Measurements from ENCODE around the gene GUCD1. TPM values are rescaled to one million over a fixed set of nuclear protein-coding genes. Genes with fewer than 3 reads are reported as not detected.

GUCD1 gene
- total and polyA plus RNA-seq, 9 of the 15 experiments (the other 6 are each of a cell fraction or from before 2014, with no cell fraction given) = 31.5 to 67.8 (median 50.3) TPM

DNA sequence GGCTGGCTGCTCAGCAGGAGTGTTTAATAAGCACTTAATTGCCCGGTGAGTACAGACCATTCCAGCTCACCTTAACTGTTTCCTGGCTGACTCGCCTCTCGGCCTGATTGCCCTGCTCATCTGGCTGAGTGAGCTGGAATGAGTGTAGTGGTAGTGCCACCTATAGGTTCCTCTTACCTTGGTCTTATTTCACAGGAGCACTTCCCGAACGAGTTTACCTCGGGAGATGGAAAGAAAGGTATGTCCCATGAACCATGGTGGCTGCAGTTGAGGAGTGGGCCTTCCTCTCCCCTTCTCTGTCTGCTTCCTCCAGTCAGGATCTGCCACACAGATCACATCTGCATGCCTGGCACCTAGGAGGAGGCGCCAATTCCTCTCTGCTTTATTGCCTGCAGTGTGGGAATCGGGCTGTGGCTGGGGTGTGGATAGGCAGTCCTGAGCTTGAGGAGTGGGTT is 33.1 kb downstream of the GUCD1 start (continued):
- TF ChIP-seq, protein P1, sequence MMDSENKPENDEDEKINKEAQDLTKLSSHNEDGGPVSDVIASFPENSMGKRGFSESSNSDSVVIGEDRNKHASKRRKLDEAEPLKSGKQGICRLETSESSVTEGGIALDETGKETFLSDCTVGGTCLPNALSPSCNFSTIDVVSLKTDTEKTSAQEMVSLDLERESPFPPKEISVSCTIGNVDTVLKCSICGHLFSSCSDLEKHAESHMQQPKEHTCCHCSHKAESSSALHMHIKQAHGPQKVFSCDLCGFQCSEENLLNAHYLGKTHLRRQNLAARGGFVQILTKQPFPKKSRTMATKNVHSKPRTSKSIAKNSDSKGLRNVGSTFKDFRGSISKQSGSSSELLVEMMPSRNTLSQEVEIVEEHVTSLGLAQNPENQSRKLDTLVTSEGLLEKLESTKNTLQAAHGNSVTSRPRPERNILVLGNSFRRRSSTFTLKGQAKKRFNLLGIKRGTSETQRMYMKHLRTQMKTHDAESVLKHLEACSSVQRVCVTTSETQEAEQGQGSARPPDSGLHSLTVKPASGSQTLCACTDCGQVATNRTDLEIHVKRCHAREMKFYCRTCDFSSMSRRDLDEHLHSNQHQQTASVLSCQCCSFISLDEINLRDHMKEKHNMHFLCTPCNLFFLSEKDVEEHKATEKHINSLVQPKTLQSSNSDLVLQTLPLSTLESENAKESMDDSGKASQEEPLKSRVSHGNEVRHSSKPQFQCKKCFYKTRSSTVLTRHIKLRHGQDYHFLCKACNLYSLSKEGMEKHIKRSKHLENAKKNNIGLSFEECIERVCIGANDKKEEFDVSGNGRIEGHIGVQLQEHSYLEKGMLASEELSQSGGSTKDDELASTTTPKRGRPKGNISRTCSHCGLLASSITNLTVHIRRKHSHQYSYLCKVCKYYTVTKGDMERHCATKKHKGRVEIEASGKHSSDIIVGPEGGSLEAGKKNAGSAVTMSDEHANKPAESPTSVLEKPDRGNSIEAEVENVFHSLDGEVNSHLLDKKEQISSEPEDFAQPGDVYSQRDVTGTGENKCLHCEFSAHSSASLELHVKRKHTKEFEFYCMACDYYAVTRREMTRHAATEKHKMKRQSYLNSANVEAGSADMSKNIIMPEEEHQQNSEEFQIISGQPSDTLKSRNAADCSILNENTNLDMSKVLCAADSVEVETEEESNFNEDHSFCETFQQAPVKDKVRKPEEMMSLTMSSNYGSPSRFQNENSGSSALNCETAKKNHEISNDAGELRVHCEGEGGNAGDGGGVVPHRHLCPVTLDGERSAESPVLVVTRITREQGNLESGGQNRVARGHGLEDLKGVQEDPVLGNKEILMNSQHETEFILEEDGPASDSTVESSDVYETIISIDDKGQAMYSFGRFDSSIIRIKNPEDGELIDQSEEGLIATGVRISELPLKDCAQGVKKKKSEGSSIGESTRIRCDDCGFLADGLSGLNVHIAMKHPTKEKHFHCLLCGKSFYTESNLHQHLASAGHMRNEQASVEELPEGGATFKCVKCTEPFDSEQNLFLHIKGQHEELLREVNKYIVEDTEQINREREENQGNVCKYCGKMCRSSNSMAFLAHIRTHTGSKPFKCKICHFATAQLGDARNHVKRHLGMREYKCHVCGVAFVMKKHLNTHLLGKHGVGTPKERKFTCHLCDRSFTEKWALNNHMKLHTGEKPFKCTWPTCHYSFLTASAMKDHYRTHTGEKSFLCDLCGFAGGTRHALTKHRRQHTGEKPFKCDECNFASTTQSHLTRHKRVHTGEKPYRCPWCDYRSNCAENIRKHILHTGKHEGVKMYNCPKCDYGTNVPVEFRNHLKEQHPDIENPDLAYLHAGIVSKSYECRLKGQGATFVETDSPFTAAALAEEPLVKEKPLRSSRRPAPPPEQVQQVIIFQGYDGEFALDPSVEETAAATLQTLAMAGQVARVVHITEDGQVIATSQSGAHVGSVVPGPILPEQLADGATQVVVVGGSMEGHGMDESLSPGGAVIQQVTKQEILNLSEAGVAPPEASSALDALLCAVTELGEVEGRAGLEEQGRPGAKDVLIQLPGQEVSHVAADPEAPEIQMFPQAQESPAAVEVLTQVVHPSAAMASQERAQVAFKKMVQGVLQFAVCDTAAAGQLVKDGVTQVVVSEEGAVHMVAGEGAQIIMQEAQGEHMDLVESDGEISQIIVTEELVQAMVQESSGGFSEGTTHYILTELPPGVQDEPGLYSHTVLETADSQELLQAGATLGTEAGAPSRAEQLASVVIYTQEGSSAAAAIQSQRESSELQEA (IDR thresholded peaks at IDR 0.05; ENCODE audit: low read depth) = no peak
- TF ChIP-seq MCM7 (IDR thresholded peaks at IDR 0.05) (no peak), EHMT2 (IDR thresholded peaks at IDR 0.05) (no peak), ZNF79 (CRISPR knock-in tag; IDR thresholded peaks at IDR 0.05; ENCODE audit: low read depth) (no peak)
- TF ChIP-seq, protein P2, sequence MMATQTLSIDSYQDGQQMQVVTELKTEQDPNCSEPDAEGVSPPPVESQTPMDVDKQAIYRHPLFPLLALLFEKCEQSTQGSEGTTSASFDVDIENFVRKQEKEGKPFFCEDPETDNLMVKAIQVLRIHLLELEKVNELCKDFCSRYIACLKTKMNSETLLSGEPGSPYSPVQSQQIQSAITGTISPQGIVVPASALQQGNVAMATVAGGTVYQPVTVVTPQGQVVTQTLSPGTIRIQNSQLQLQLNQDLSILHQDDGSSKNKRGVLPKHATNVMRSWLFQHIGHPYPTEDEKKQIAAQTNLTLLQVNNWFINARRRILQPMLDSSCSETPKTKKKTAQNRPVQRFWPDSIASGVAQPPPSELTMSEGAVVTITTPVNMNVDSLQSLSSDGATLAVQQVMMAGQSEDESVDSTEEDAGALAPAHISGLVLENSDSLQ (IDR thresholded peaks at IDR 0.05) = no peak
